Esophagus muscularis mucosa (tissue), 4 donors: ENCODE results near the gene GLA. TPM values are rescaled to one million over a fixed set of nuclear protein-coding genes. Genes with fewer than 3 reads are reported as not detected.
A peak's percentile ranks its signal among the peaks of the same experiment; 100 is the strongest.

Source experiments
- DNase-seq: peaks from one replicate; pipeline ENCODE4 v3.0.0-alpha.2; 2017; ENCODE audit errors: extremely low spot score
- H3K27ac ChIP-seq, 4 donors: fragments of 200-600 bp; sonication (generic); replicated peaks in 1 of 4; 1 replicate in 3 of 4; 2 replicates in 1 of 4; pipeline ENCODE4 v1.5.1; 2016 to 2019; ENCODE audit warnings: mild to moderate bottlenecking in 1 of 4
- H3K27me3 ChIP-seq, 4 donors: fragments of 200-600 bp; sonication (generic); one replicate each; pipeline versions ENCODE4 v1.5.1 to v1.6.0; 2016 to 2019
- H3K36me3 ChIP-seq, 4 donors: fragments of 200-600 bp; sonication (generic); one replicate each; pipeline ENCODE4 v1.5.1; 2016 to 2019
- H3K4me1 ChIP-seq, 4 donors: fragments of 200-600 bp; sonication (generic); one replicate each; pipeline ENCODE4 v1.5.1; 2016 to 2019
- H3K4me3 ChIP-seq, 4 donors: fragments of 200-600 bp; sonication (generic); 1 replicate in 2 of 4; 2 replicates in 2 of 4; pipeline ENCODE4 v1.5.1; 2016 to 2019; ENCODE audit warnings: mild to moderate bottlenecking in 4 of 4, moderate library complexity in 1 of 4
- H3K9me3 ChIP-seq, 4 donors: fragments of 200-600 bp; sonication (generic); 1 replicate in 3 of 4; 2 replicates in 1 of 4; pipeline ENCODE4 v1.5.1; 2016 to 2019
- EP300 ChIP-seq: sonication (generic); formaldehyde crosslinking; IDR thresholded peaks from one replicate; pipeline ENCODE4 v1.6.1; 2017; ENCODE audit warnings: antibody characterized with exemption
- POLR2A ChIP-seq: fragments of 450-650 bp; IDR thresholded peaks from one replicate; pipeline ENCODE4 v1.6.1; 2017; ENCODE audit warnings: antibody characterized with exemption, moderate library complexity, mild to moderate bottlenecking, low read depth
- POLR2AphosphoS5 ChIP-seq, 2 donors: sonication (generic); formaldehyde crosslinking; IDR thresholded peaks; one replicate each; pipeline ENCODE4 v1.6.1; 2017; ENCODE audit warnings: antibody characterized with exemption in 2 of 2
- WGBS: methylation state at CpG from one replicate; pipeline ENCODE4 v1.1.5; 2018; 5-methylcytosine and 5-hydroxymethylcytosine counted together
- intact Hi-C: fragments of 100-400 bp; cut with DNase I; formaldehyde crosslinking; loops from one replicate; pipeline ENCODE4 v1.15.1; 2023
- total RNA-seq, 4 donors: library from RNA; depleted of rRNA; stranded (reverse); fragments of >200 nt; gene quantifications; one replicate each; pipeline versions ENCODE4 v1.1.0 to v1.2.1, GENCODE V29; 2016
- TF ChIP-seq, protein P1 (sequence below), 3 experiments: fragments of 200-600 bp in 2 of 3; fragments of 450-650 bp in 1 of 3; sonication (generic) in 2 of 3; IDR thresholded peaks; one replicate each; pipeline ENCODE4 v1.5.1; 2017 to 2019; ENCODE audit warnings: antibody characterized with exemption in 3 of 3, mild to moderate bottlenecking in 2 of 3, moderate library complexity in 1 of 3

GLA gene
- total RNA-seq, 4 donors from 2014 or later: 8.7 to 17.7 (median 15.9) TPM

DNA sequence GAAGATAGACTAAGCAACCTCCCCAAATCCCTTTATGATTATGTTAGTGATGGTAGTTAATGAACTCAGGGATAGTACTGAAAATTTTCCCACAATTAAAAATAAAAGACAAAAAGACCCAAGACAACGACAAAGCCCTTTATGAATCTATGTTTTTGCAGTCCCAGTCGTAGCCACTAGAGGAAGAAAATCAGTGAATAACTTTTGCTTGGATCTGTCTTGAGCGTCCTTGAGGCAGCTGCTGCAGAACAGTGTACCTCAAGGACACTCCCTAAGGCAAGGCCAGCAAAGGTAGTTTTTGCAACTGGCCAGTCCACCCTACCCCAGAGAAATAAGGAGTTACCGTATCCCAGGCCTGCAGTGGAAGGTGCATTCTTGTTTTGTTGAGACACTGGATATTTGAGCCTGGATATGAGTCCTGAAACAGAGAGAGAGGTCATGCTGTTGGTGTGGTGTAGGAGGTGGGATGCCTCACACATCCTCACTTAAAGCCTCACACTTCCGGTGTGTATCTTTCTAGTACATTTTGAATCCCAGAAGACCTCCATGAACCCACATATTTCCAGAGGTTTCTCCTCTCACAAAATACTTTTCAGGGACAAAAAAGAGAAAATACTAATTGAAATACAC lies 50.4 kb downstream of the GLA start:
- no peak for DNase-seq

DNA sequence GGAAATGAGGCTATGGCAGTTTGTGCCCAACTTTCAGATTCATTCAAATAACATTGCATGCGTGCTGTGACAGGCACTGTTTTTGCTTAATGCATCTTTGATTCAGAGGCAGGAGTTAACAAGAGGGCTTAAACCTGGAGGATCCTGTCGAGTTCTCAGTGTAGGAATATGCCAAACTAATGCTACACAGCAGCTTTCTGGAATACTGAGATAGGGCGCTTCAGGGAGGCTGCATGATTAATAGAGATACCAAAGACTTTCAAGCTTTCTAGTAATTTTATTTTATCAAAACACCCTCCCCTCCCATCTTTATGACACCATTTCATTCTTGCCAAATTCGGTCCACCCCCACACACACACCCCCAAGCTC lies 58.5 kb downstream of the GLA start:
- intact Hi-C loops: no loop called here
- DNase-seq: no peak
- H3K27me3 ChIP-seq: no peaks in the 10 kb centered on the region
- no peaks in the 10 kb centered on the region for H3K9me3 ChIP-seq
- peaks cover 7 to 18% (median 16%) of the 10 kb centered on the region in 4 donors for H3K4me1 ChIP-seq
- peaks cover 0 to 7% (median 0%) of the 10 kb centered on the region in 4 donors for H3K36me3 ChIP-seq
- TF ChIP-seq EP300 (no peak), POLR2AphosphoS5 (IDR thresholded peaks at IDR 0.05) (no peak), POLR2A (no peak)
- TF ChIP-seq, protein P1, sequence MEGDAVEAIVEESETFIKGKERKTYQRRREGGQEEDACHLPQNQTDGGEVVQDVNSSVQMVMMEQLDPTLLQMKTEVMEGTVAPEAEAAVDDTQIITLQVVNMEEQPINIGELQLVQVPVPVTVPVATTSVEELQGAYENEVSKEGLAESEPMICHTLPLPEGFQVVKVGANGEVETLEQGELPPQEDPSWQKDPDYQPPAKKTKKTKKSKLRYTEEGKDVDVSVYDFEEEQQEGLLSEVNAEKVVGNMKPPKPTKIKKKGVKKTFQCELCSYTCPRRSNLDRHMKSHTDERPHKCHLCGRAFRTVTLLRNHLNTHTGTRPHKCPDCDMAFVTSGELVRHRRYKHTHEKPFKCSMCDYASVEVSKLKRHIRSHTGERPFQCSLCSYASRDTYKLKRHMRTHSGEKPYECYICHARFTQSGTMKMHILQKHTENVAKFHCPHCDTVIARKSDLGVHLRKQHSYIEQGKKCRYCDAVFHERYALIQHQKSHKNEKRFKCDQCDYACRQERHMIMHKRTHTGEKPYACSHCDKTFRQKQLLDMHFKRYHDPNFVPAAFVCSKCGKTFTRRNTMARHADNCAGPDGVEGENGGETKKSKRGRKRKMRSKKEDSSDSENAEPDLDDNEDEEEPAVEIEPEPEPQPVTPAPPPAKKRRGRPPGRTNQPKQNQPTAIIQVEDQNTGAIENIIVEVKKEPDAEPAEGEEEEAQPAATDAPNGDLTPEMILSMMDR (IDR thresholded peaks at IDR 0.05): no peak
- H3K4me3 ChIP-seq: peak overlapping the region; percentile 60 to 66 (median 65)
- 33% methylated on average over 4 of the region's 4 CpGs for WGBS
- H3K27ac ChIP-seq: peak overlapping the region; percentile 82 to 89 (median 84)

More for the DNA sequence above, 50.4 kb downstream of the GLA start:
- no peak overlapping the region for H3K27ac ChIP-seq
- H3K4me1 ChIP-seq: no peaks in the 10 kb centered on the region
- H3K36me3 ChIP-seq: no peaks in the 10 kb centered on the region
- 43% methylated on average over 5 of the region's 5 CpGs for WGBS
- no peak overlapping the region for H3K4me3 ChIP-seq
- no peaks in the 10 kb centered on the region for H3K27me3 ChIP-seq
- intact Hi-C loops: no loop called here
- no peaks in the 10 kb centered on the region for H3K9me3 ChIP-seq
- TF ChIP-seq POLR2A (no peak), EP300 (no peak), POLR2AphosphoS5 (IDR thresholded peaks at IDR 0.05) (no peak)
- TF ChIP-seq, protein P1 (IDR thresholded peaks at IDR 0.05): peak in 1 of 3 experiments; percentile 18

DNA sequence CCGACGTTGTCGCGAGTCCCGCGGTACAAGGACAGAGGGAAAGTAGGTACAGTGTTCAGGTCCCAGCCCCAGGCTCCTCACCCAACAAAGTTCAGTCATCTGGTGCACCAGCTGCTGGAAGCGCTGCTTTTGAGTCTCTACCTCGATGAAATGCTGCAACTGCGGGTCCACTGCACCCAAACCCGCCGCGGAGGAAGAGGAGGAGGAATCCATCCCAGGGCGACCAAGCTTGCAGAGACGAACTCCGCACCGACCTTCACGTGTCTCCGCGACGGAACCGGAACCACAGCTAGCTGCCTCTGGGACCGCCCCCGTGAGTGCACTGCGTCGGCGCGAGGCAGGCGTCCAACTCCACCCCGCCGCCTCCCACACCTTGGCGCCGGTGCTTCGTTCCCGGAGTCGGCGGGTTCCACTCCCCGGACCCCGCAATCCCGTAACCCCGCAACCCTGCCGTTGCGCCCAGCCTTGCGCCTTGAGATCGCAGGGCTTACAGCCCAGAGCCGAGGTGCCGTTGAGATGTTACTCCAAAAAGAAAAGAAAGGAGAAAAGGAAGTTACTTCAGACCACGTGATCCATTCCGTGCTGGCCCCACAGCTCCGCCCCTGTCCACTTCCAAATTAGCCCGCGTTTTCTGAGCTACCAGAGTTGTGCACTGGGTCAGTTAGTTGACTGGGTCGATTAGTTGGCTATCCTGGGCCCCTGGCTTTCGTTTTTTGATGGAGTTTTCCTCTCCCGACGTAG lies 59.1 kb downstream of the GLA start, which contains the start of gene TIMM8A:
TIMM8A (minus strand) TSS at position 291 of the 741 bp plus-strand sequence; CDS start at position 213, 78 bp downstream.
- H3K27ac ChIP-seq: peak within 1 kb of the TSS; percentile 82 to 89 (median 84)
- 35% methylated on average over 52 of the region's 55 CpGs for WGBS

DNA sequence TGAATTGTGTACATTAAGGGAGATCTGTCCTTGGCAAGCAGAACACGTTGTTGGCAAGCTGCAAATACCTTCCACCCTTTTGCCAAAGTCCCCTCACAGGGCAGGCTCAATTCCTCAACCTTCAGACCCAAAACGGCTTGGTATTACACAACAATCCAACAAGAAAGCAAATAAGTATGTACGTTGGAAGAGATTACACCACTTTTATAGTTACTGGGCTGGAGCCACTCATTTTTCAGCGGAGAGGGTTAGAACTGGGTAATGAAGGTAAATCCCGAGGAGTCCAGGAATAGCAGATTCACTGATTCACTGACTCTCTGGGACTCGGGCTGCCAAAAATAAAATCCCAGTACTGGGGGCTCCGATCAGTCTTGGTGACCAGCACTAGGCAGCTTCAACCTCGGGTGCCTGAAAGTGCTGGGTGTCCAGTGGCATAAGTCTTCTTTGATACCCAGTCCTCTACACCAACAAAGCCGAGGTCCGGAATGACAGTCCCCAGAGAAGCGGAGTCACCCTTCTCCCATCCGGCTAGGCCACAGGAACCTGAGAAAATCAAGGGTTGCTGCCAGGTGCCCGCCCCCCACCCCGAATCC lies 59.8 kb downstream of the GLA start:
- no peak for DNase-seq
- TF ChIP-seq, protein P1 (IDR thresholded peaks at IDR 0.05): no peak
- Histone ChIP-seq H3K27ac (peak overlapping the region; percentile 82 to 89 (median 84)), H3K9me3 (no peaks in the 10 kb centered on the region), H3K36me3 (peaks cover 0 to 7% (median 0%) of the 10 kb centered on the region in 4 donors), H3K4me3 (peak overlapping the region; percentile 60 to 66 (median 65)), H3K4me1 (peaks cover 7 to 18% (median 16%) of the 10 kb centered on the region in 4 donors), H3K27me3 (no peaks in the 10 kb centered on the region)
- 50% methylated on average over 14 of the region's 14 CpGs for WGBS
- intact Hi-C loops: no loop called here

More for the DNA sequence above, 59.1 kb downstream of the GLA start, which contains the start of gene TIMM8A:
- peaks cover 7 to 18% (median 16%) of the 10 kb centered on the region in 4 donors for H3K4me1 ChIP-seq
- peak; percentile 92 for DNase-seq
- peak within 1 kb of the TSS; percentile 60 to 66 (median 65) for H3K4me3 ChIP-seq
- intact Hi-C loops: no loop called here
- H3K36me3 ChIP-seq: peaks cover 0 to 7% (median 0%) of the 10 kb centered on the region in 4 donors
- peak; percentile 73 to 74 for TF ChIP-seq POLR2AphosphoS5 (IDR thresholded peaks at IDR 0.05)
- no peak for TF ChIP-seq EP300
- H3K9me3 ChIP-seq: no peaks in the 10 kb centered on the region
- H3K27me3 ChIP-seq: no peaks in the 10 kb centered on the region

Other genes with a start within 250 kb of the GLA start
- gene DRP2, start 188.1 kb downstream of the GLA start, total RNA-seq: under 1 TPM; 0.42 to 0.97 (median 0.65) TPM
- under 1 TPM in 1 of 4 donors, not detected in 3; 0.13 TPM for gene TAF7L, start 116.6 kb downstream of the GLA start, total RNA-seq
- 1 to 10 TPM; 3.0 to 4.8 (median 3.7) TPM for gene TIMM8A, start 59.2 kb downstream of the GLA start, total RNA-seq
- gene BTK, start 21.7 kb downstream of the GLA start, total RNA-seq: 1 to 10 TPM; 2.5 to 5.3 (median 4.0) TPM
- 100 to 1,000 TPM; 280 to 704 (median 376) TPM for gene RPL36A, start 16.9 kb downstream of the GLA start, total RNA-seq
- gene HNRNPH2, start 297 bp upstream of the GLA start, total RNA-seq: 10 to 100 TPM; 36.4 to 60.0 (median 44.4) TPM
- 10 to 100 TPM in 2 of 4 donors, 1 to 10 TPM in 2; 4.2 to 12.3 (median 8.4) TPM for gene ARMCX4, start 77.5 kb upstream of the GLA start, total RNA-seq
- 10 to 100 TPM; 25.7 to 37.9 (median 33.7) TPM for gene ARMCX1, start 142.6 kb upstream of the GLA start, total RNA-seq
- 10 to 100 TPM in 3 of 4 donors, 1 to 10 TPM in 1; 6.6 to 17.2 (median 14.4) TPM for gene ARMCX6, start 210.1 kb upstream of the GLA start, total RNA-seq
- 10 to 100 TPM; 38.2 to 52.5 (median 49.9) TPM for gene ARMCX3, start 215.2 kb upstream of the GLA start, total RNA-seq